Measurements from ENCODE around the gene AKAP3. TPM values are rescaled to one million over a fixed set of nuclear protein-coding genes. Genes with fewer than 3 reads are reported as not detected.

Gene AKAP3
- polyA plus RNA-seq, 2 of the 4 experiments (the other 2 are of a cell fraction) = 0.37 to 0.59 TPM

- WGBS (ENCODE audit: missing lambda C conversion rate) = 18% methylated on average over 3 of the region's 3 CpGs
- CTCF ChIA-PET = interaction anchor here (0.8 to 2.6 kb wide), 10 partner anchors 8 to 277 kb away, joined by 3 to 39 read pairs (median 4); no protein-coding TSS in a partner anchor
- DNase-seq (ENCODE audit: low read depth in 1 of 2, low spot score in 1 of 2) (no peak), FAIRE-seq (no peak), ATAC-seq (no peak)
- TF ChIP-seq SREBF2 (IDR thresholded peaks at IDR 0.05) (no peak), ESRRA (IDR thresholded peaks at IDR 0.05; ENCODE audit: borderline replicate concordance, low read length) (no peak), FOXS1 (CRISPR knock-in tag; IDR thresholded peaks at IDR 0.05) (no peak), HOXB5 (CRISPR knock-in tag; IDR thresholded peaks at IDR 0.05) (no peak), REST (IDR thresholded peaks at IDR 0.05) (no peak), POLR2AphosphoS2 (conservative IDR thresholded peaks at IDR 0.05; ENCODE audit: low read length) (no peak)
- Histone ChIP-seq H3K9me3 (no peaks in the 10 kb centered on the region), H3K4me2 (no peak overlapping the region), H3K27ac (no peak overlapping the region), H3K4me1 (no peaks in the 10 kb centered on the region), H3K4me3 (no peak overlapping the region)
- POLR2A ChIA-PET = no interaction called here
Observed at GRCh38 chr12:4580281-4580688, 68.6 kb downstream of the AKAP3 start.

GRCh38 chr12:4579305-4580102, 69.3 kb downstream of the AKAP3 start:
- peak; percentile 66 to 74; a peak in 4 of 6 replicates for ATAC-seq

More at GRCh38 chr12:4579305-4580102, 69.3 kb downstream of the AKAP3 start:
- Histone ChIP-seq H3K27ac (no peak overlapping the region), H3K9me3 (no peaks in the 10 kb centered on the region), H3K4me2 (no peak overlapping the region), H3K4me3 (no peak overlapping the region), H3K4me1 (no peaks in the 10 kb centered on the region)
- DNase-seq (ENCODE audit: low read depth in 1 of 2, low spot score in 1 of 2) (peak; percentile 8 to 35), FAIRE-seq (no peak)
- ChIA-PET CTCF (interaction anchor here (0.9 to 2.6 kb wide), 8 partner anchors 9 to 277 kb away, joined by 3 to 39 read pairs (median 4); no protein-coding TSS in a partner anchor), POLR2A (no interaction called here)
- TF ChIP-seq HOXB5 (CRISPR knock-in tag; IDR thresholded peaks at IDR 0.05) (no peak), CTCF (IDR thresholded peaks at IDR 0.05) (peak; percentile 30; the same call in 2 of the 3 replicates), HES2 (IDR thresholded peaks at IDR 0.05) (no peak), CBX2 (IDR thresholded peaks at IDR 0.05; ENCODE audit: borderline replicate concordance, low read depth) (no peak), EHMT2 (IDR thresholded peaks at IDR 0.05; ENCODE audit: low read depth) (no peak), CEBPB (IDR thresholded peaks at IDR 0.05) (no peak), PHF8 (IDR thresholded peaks at IDR 0.05; ENCODE audit: borderline replicate concordance, low read depth) (no peak), MAX (IDR thresholded peaks at IDR 0.05) (no peak), SREBF2 (IDR thresholded peaks at IDR 0.05) (no peak), RAD21 (conservative IDR thresholded peaks at IDR 0.05 in 1 of 2, IDR thresholded peaks at IDR 0.05 in 1 of 2) (peak; percentile 47 to 59; a peak in 4 of 5 replicates)
- WGBS (ENCODE audit: missing lambda C conversion rate) = 31% methylated on average over 8 of the region's 8 CpGs
